GM12878 (cell line): ENCODE data around the gene GHRH. TPM values are rescaled to one million over a fixed set of nuclear protein-coding genes. Genes with fewer than 3 reads are reported as not detected.

Experiments used
- BCL11A ChIP-seq: IDR thresholded peaks from 2 replicates; pipeline ENCODE4 v1.6.1; 2011; ENCODE audit warnings: low read depth, low read length
- BHLHE40 ChIP-seq, 2 experiments: fragments of 450-650 bp in 1 of 2; IDR thresholded peaks; 2 replicates each; pipeline ENCODE4 v1.6.1; 2011 to 2017; ENCODE audit warnings: low read depth in 2 of 2, borderline replicate concordance in 1 of 2, improper control_type of control experiment in 1 of 2, low read length in 1 of 2, mild to moderate bottlenecking in 1 of 2
- HCFC1 ChIP-seq: fragments of 150-350 bp; IDR thresholded peaks from 2 replicates; pipeline ENCODE4 v1.6.1; 2014; ENCODE audit warnings: low read length
- HDGF ChIP-seq: fragments of 450-650 bp; IDR thresholded peaks from 2 replicates; pipeline ENCODE4 v1.6.1; 2016; ENCODE audit warnings: antibody characterized with exemption
- MTA2 ChIP-seq: fragments of 450-650 bp; IDR thresholded peaks from 2 replicates; pipeline ENCODE4 v1.6.1; 2016; ENCODE audit warnings: low read depth, mild to moderate bottlenecking, moderate library complexity
- PAX5 ChIP-seq: IDR thresholded peaks from 2 replicates; pipeline ENCODE4 v1.6.1; 2011; ENCODE audit warnings: low read depth, low read length, borderline replicate concordance
- RUNX3 ChIP-seq: IDR thresholded peaks from 2 replicates; pipeline ENCODE4 v1.6.1; 2012; ENCODE audit warnings: low read length, inconsistent platforms
- SMAD1 ChIP-seq: fragments of 450-650 bp; IDR thresholded peaks from 2 replicates; pipeline ENCODE4 v1.6.1; 2018; ENCODE audit warnings: mild to moderate bottlenecking, low read depth; ENCODE audit not compliant: partially characterized antibody
- STAT3 ChIP-seq: IDR thresholded peaks from 2 replicates; pipeline ENCODE4 v1.6.1; 2011; ENCODE audit warnings: low read depth, low read length, improper control_type of control experiment
- WRNIP1 ChIP-seq: IDR thresholded peaks from 2 replicates; pipeline ENCODE4 v1.6.1; 2011; ENCODE audit warnings: low read depth, low read length, improper control_type of control experiment, borderline replicate concordance
- ZBTB11 ChIP-seq: fragments of 450-650 bp; formaldehyde crosslinking; IDR thresholded peaks from 2 replicates; pipeline ENCODE4 v1.5.0; 2022; ENCODE audit warnings: mild to moderate bottlenecking, missing genetic modification characterization
- ZBTB40 ChIP-seq: fragments of 450-650 bp; IDR thresholded peaks from 2 replicates; pipeline ENCODE4 v1.6.1; 2016; ENCODE audit warnings: mild to moderate bottlenecking, moderate library complexity, borderline replicate concordance
- ZNF592 ChIP-seq: fragments of 450-650 bp; IDR thresholded peaks from 2 replicates; pipeline ENCODE4 v1.6.1; 2017; ENCODE audit warnings: mild to moderate bottlenecking, moderate library complexity
- polyA plus RNA-seq, 11 experiments: library from polyadenylated mRNA; depleted of rRNA in 4 of 11; unstranded in 6 of 11; stranded (reverse) in 5 of 11; fragments of >200 nt; fragmentation: Nextera tagmentation in 4 of 11; fragmentation: Illumina TruSeq in 1 of 11; extraction: Ambion mirVana in 4 of 11; extraction: Trizol in 1 of 11; gene quantifications; 1 replicate in 1 of 11; 2 replicates in 10 of 11; pipeline versions ENCODE4 v1.2.1 to v1.2.3, GENCODE V29; 2011 to 2016; ENCODE audit warnings: inconsistent platforms in 2 of 11, missing spikeins in 2 of 11, low read depth in 1 of 11
- total RNA-seq, 4 experiments: library from RNA; depleted of rRNA in 3 of 4; stranded (reverse); fragments of >200 nt in 3 of 4; fragmentation: Illumina TruSeq in 1 of 4; extraction: Trizol in 1 of 4; gene quantifications; 2 replicates each; pipeline versions ENCODE4 v1.2.1 to v1.2.3, GENCODE V29; 2013 to 2021
- TF ChIP-seq, protein P1 (sequence below): IDR thresholded peaks from 2 replicates; pipeline ENCODE4 v1.6.1; 2011; ENCODE audit warnings: mild to moderate bottlenecking, low read depth, low read length, moderate library complexity; ENCODE audit not compliant: insufficient replicate concordance

Gene GHRH
- total and polyA plus RNA-seq, 10 of the 15 experiments (the other 5 are each of a cell fraction or from before 2014, with no cell fraction given) = not detected

DNA sequence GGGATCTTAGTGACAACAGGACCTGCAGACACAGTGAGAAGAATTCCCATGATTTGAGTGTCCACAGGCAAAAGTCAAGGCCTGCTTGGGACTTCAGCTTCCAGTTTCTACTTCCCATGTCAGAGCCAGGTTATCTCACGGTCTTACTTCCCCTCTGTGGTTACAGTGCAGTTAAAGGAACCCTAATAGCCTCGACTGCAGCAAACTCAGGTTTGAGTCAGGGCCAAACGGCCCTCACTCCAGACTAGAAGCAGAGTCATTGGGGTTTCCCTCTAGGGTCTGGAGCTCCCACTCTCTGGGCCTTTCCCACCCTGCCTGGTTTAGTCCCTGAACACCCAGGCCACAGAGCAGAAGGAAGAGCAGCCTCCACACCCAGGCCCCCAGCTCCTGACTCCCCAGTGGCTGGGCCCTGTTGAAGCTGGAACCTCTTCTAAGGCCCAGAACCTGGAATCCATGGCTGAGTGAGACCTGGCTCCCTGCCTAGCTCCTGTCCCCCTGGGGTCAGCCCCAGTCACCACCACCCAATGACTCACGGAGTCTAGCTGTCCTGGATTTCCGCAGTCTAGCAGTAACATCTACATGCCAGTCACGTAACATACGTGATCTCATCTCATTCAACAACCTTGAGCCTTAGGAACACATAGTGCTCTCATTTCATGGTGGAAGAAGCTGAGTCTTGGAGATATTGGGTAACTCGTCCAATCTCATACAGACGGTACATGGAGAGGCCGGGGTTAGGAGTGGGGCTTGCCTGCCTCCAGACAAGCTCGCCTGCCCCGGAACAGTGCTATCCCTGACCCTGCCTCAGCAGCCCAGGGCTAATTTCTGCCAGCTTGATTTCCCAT is 9.2 kb upstream of the GHRH start (continued):
- TF ChIP-seq, protein P1, sequence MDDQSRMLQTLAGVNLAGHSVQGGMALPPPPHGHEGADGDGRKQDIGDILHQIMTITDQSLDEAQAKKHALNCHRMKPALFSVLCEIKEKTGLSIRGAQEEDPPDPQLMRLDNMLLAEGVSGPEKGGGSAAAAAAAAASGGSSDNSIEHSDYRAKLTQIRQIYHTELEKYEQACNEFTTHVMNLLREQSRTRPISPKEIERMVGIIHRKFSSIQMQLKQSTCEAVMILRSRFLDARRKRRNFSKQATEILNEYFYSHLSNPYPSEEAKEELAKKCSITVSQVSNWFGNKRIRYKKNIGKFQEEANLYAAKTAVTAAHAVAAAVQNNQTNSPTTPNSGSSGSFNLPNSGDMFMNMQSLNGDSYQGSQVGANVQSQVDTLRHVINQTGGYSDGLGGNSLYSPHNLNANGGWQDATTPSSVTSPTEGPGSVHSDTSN = no peak
- TF ChIP-seq PAX5 (no peak; the same call in 1 of the 2 replicates), HCFC1 (no peak), HDGF (no peak), WRNIP1 (no peak), BHLHE40 (IDR thresholded peaks at IDR 0.05; ENCODE audit: borderline replicate concordance in 1 of 2, low read depth in 2 of 2, low read length in 1 of 2) (0 out of 4 replicates have a peak, but pooled peaks of 1 of the 2 experiments have one; percentile 26), MTA2 (peak; percentile 49), BCL11A (peak; percentile 73; the same call in 1 of the 2 replicates), ZNF592 (no peak), ZBTB11 (CRISPR knock-in tag) (no peak), SMAD1 (no peak), STAT3 (no peak), RUNX3 (peak; percentile 97), ZBTB40 (no peak)
